ACC112 (cell line): Measurements from ENCODE around the gene LSAMP.

Experiments
- H2AFZ ChIP-seq: fragments of 200-600 bp; sonication (generic); one replicate; pipeline ENCODE4 v1.6.0; 2017; ENCODE audit warnings: antibody characterized with exemption, low read length; ENCODE audit not compliant: unreplicated experiment
- H3K27ac ChIP-seq: fragments of 200-600 bp; sonication (generic); 2 replicates; pipeline ENCODE4 v1.5.1; 2014; ENCODE audit warnings: low read depth, mild to moderate bottlenecking, antibody characterized with exemption, low read length, moderate library complexity
- H3K27me3 ChIP-seq: fragments of 200-600 bp; sonication (generic); 2 replicates; pipeline ENCODE4 v1.6.1; 2014; ENCODE audit warnings: mild to moderate bottlenecking, antibody characterized with exemption, low read length, moderate library complexity, mixed read lengths; ENCODE audit not compliant: insufficient read depth
- H3K36me3 ChIP-seq: fragments of 200-600 bp; sonication (generic); 2 replicates; pipeline ENCODE4 v1.6.1; 2016; ENCODE audit warnings: mild to moderate bottlenecking, antibody characterized with exemption, low read length, moderate library complexity, mixed read lengths; ENCODE audit not compliant: insufficient read depth
- H3K4me1 ChIP-seq: fragments of 200-600 bp; sonication (generic); one replicate; pipeline ENCODE4 v1.6.1; 2016; ENCODE audit warnings: low read length, mixed read lengths; ENCODE audit not compliant: insufficient read depth, unreplicated experiment, control insufficient read depth
- H3K4me3 ChIP-seq: fragments of 200-600 bp; sonication (generic); 2 replicates; pipeline ENCODE4 v1.5.1; 2014; ENCODE audit warnings: mild to moderate bottlenecking, low read depth, low read length
- H3K79me2 ChIP-seq: fragments of 200-600 bp; sonication (generic); one replicate; pipeline ENCODE4 v1.6.0; 2016; ENCODE audit warnings: low read length; ENCODE audit not compliant: control insufficient read depth, unreplicated experiment, insufficient read depth

Gene LSAMP

GRCh38 chr3:116331380-116331779 is 113.9 kb downstream of the LSAMP start:
- Histone ChIP-seq H2AFZ (no peak overlapping the region), H3K4me3 (no peak overlapping the region), H3K27ac (no peak overlapping the region), H3K27me3 (no peaks in the 10 kb centered on the region), H3K4me1 (no peaks in the 10 kb centered on the region), H3K79me2 (no peaks in the 10 kb centered on the region), H3K36me3 (no peaks in the 10 kb centered on the region)

DNA sequence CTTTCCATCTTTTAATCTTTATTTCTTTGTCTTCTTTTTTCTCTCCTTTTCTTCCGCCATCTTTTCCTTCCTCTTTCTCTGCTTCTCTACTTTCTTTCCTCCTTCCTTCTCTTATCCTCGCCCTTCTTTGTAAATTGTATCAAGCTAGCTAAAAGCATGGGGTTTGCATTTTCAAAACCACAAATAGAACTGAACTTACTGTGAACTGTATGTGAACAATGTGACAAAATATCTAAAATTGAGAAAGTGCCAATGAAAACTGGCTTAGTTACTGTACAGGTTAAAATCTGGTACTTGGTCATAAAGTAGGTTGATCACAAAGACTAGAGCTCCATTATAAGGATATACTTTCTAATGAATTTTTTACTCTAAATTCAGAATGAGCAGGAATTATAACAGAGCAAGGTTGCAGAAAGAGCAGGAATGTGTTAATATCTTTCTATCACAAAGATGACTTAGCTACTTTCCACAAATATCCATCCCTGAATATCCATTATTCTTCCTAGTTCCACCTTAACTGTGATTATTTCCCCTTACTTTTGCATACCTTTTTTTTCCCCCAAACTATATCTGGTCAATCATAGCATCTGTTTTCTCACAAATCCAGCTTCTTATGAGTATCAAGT is 122.4 kb downstream of the LSAMP start:
- no peaks in the 10 kb centered on the region for H3K27me3 ChIP-seq
- H3K4me1 ChIP-seq: no peaks in the 10 kb centered on the region
- H2AFZ ChIP-seq: no peak overlapping the region
- H3K36me3 ChIP-seq: no peaks in the 10 kb centered on the region
- no peak overlapping the region for H3K27ac ChIP-seq
- no peaks in the 10 kb centered on the region for H3K79me2 ChIP-seq
- no peak overlapping the region for H3K4me3 ChIP-seq

GRCh38 chr3:116318370-116318769 is 126.9 kb downstream of the LSAMP start:
- no peak overlapping the region for H3K4me3 ChIP-seq
- no peaks in the 10 kb centered on the region for H3K36me3 ChIP-seq
- no peaks in the 10 kb centered on the region for H3K79me2 ChIP-seq
- H3K27me3 ChIP-seq: no peaks in the 10 kb centered on the region
- H3K4me1 ChIP-seq: no peaks in the 10 kb centered on the region
- H2AFZ ChIP-seq: no peak overlapping the region
- H3K27ac ChIP-seq: no peak overlapping the region

GRCh38 chr3:116316771-116317170 is 128.5 kb downstream of the LSAMP start:
- Histone ChIP-seq H3K36me3 (no peaks in the 10 kb centered on the region), H3K4me3 (no peak overlapping the region), H3K4me1 (no peaks in the 10 kb centered on the region), H3K27ac (no peak overlapping the region), H2AFZ (no peak overlapping the region), H3K27me3 (no peaks in the 10 kb centered on the region), H3K79me2 (no peaks in the 10 kb centered on the region)

DNA sequence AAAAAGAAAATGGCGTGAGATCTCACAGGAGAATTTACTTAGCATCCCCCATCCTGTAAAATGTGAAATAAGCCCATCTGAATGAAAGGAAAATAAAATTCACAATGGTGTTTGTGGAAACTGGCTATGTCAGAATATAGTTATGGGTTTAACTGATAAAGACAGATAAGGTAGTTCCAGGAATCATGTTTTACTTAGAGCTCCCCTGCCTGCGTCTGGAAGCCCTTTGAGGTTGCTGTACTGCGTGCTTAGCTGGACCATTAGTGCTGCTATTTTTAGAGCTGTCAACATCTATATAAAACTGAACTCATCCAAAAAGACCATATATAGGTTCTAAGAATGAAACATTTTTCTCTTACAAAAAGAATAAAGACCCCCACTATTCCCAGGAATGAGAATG is 130.8 kb downstream of the LSAMP start:
- H2AFZ ChIP-seq: no peak overlapping the region
- no peaks in the 10 kb centered on the region for H3K79me2 ChIP-seq
- no peak overlapping the region for H3K27ac ChIP-seq

DNA sequence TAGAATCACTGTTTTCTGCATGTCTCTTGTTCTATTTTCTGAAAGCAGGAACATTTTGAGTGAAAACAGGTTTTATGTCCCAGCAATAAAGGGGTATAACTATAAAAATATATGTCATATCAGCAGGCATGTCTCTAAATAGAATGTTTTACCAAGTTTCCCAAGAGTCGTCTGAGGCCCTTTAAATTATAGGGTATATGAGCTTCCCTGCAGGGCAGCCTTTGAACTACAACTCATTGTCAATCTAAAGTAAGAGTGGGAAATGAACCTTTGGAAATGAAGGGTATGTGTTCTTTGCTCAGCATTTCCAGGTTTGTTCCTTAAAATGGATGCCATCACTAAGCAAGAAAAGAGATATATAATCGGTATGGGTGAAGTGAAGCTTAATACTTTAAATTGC is 138.6 kb downstream of the LSAMP start:
- Histone ChIP-seq H3K4me1 (no peaks in the 10 kb centered on the region), H3K27ac (no peak overlapping the region), H3K4me3 (no peak overlapping the region)

More for the DNA sequence above, 130.8 kb downstream of the LSAMP start:
- Histone ChIP-seq H3K27me3 (no peaks in the 10 kb centered on the region), H3K36me3 (no peaks in the 10 kb centered on the region), H3K4me1 (no peaks in the 10 kb centered on the region), H3K4me3 (no peak overlapping the region)

GRCh38 chr3:116306149-116306548 is 139.1 kb downstream of the LSAMP start:
- no peaks in the 10 kb centered on the region for H3K79me2 ChIP-seq
- H2AFZ ChIP-seq: no peak overlapping the region
- H3K27ac ChIP-seq: no peak overlapping the region

More for the DNA sequence above, 138.6 kb downstream of the LSAMP start:
- Histone ChIP-seq H3K36me3 (no peaks in the 10 kb centered on the region), H3K27me3 (no peaks in the 10 kb centered on the region), H3K79me2 (no peaks in the 10 kb centered on the region), H2AFZ (no peak overlapping the region)

GRCh38 chr3:116302087-116302747 is 143.1 kb downstream of the LSAMP start:
- Histone ChIP-seq H3K27ac (no peak overlapping the region), H2AFZ (no peak overlapping the region), H3K79me2 (no peaks in the 10 kb centered on the region), H3K36me3 (no peaks in the 10 kb centered on the region), H3K4me3 (no peak overlapping the region), H3K4me1 (no peaks in the 10 kb centered on the region), H3K27me3 (no peaks in the 10 kb centered on the region)

More at GRCh38 chr3:116306149-116306548, 139.1 kb downstream of the LSAMP start:
- Histone ChIP-seq H3K27me3 (no peaks in the 10 kb centered on the region), H3K36me3 (no peaks in the 10 kb centered on the region), H3K4me1 (no peaks in the 10 kb centered on the region), H3K4me3 (no peak overlapping the region)

GRCh38 chr3:116301422-116301821 is 143.9 kb downstream of the LSAMP start:
- H3K36me3 ChIP-seq: no peaks in the 10 kb centered on the region
- H3K27me3 ChIP-seq: no peaks in the 10 kb centered on the region
- no peaks in the 10 kb centered on the region for H3K4me1 ChIP-seq
- H3K27ac ChIP-seq: no peak overlapping the region
- H2AFZ ChIP-seq: no peak overlapping the region
- H3K4me3 ChIP-seq: no peak overlapping the region
- no peaks in the 10 kb centered on the region for H3K79me2 ChIP-seq

DNA sequence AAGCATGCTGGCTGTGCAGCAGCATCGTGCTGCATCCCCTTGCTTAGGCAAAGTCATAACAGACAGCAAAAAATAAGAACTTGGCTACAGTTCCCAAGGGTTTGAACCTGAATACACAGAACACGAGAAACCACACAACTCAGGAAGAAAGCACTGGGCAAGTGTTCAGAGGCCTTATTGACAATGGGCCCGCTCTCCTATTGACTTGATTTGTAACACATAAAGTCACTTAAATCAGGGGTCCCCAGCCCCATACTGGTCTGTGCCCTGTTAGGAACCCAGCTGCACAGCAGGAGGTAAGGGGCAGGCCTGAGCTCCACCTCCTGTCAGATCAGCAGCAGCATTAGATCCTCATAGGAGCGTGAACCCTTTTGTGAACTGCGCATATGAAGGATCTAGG is 145.1 kb downstream of the LSAMP start:
- no peak overlapping the region for H3K4me3 ChIP-seq
- H3K4me1 ChIP-seq: no peaks in the 10 kb centered on the region
- H3K27ac ChIP-seq: no peak overlapping the region
- no peak overlapping the region for H2AFZ ChIP-seq
- no peaks in the 10 kb centered on the region for H3K27me3 ChIP-seq
- no peaks in the 10 kb centered on the region for H3K79me2 ChIP-seq
- no peaks in the 10 kb centered on the region for H3K36me3 ChIP-seq

- Histone ChIP-seq H3K4me1 (no peaks in the 10 kb centered on the region), H3K27ac (no peak overlapping the region), H3K79me2 (no peaks in the 10 kb centered on the region), H2AFZ (no peak overlapping the region), H3K4me3 (no peak overlapping the region), H3K27me3 (no peaks in the 10 kb centered on the region), H3K36me3 (no peaks in the 10 kb centered on the region)
These were observed 145.6 kb downstream of the LSAMP start for GRCh38 chr3:116299646-116300081.
